IPS DF 4.7 (cell line): ENCODE measurements around the gene AQP4.

ENCODE experiments used
- DNase-seq: peaks from one replicate; pipeline ENCODE4 v3.0.0-alpha.2; 2013; ENCODE audit warnings: low spot score; ENCODE audit errors: extremely low read depth

AQP4 gene

DNA sequence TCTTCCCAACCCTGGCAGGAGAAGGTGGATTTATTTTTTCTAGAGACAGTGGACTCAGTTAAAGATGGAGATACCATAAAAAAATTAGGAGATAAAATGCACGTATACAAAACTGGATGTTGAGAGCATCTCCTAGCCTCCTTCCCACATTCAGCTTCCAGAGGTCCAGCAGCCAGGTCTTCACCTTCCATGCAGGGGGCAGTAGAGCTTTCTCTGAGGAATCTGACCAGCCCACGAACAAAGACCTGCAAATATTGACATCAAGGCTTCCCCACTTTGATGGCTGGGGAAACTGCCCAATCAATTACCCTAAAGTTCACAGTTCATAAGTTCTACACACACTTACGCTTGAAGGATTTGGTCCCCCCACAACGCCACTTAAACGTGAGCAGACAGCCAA, 24.5 kb downstream of the AQP4 start:
- DNase-seq: no peak

DNA sequence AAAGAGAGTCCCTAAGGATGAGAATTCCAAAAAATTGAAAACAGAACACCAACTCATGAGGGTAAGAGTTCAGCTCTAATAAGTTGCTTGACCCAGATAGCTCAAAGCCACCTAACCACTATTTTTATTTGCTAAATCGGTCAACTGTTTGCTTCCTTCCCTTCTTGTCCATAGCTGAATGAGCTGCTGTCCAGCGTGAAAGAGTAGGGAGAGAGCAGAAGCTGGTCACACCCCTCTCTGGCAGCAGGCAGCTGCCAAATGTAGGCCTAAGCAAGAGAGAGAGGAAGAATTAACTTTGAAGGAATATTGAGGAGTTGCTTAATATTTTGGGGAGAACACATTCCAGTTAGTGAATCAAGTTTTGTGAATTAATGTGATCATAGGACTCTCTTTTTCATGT, 25.9 kb downstream of the AQP4 start:
- no peak for DNase-seq

DNA sequence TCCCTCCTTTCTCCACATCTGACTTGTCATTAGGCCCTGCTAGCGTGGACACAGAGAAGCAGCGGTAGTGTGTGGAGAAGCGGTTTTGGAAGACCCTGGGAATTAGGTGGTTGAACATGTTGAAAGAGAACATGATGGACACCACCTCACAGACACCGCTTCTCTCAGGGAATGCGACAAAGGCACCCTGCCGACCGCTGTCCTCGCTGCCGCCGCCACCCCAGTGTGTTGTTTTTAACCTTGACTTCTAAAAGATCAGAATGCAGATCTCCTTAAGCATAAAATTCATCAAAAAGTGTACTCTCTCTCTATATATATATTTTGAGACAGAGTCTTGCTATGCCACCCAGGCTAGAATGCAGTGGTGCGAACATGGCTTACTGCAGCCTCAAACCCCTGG, 33.2 kb downstream of the AQP4 start:
- no peak for DNase-seq

DNA sequence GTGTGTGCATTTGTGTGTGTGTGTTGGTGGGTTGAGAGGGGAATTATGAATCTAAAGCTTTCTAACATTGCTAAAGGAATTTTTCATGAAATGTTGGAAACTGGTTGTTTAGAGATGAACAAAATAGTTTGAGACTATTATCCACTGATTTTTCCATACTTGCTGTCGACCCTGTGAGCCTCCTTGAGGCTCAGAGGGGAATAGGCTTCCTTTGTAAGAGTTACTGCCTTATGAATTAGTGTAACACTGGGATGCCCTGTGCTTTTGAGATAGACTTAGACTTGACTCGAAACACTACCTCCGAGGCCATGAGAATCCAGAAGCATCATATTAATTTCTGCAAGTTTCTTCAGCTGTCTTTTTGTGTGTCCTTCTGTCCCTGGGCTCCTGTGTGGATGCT, 37.9 kb downstream of the AQP4 start:
- DNase-seq: no peak

DNA sequence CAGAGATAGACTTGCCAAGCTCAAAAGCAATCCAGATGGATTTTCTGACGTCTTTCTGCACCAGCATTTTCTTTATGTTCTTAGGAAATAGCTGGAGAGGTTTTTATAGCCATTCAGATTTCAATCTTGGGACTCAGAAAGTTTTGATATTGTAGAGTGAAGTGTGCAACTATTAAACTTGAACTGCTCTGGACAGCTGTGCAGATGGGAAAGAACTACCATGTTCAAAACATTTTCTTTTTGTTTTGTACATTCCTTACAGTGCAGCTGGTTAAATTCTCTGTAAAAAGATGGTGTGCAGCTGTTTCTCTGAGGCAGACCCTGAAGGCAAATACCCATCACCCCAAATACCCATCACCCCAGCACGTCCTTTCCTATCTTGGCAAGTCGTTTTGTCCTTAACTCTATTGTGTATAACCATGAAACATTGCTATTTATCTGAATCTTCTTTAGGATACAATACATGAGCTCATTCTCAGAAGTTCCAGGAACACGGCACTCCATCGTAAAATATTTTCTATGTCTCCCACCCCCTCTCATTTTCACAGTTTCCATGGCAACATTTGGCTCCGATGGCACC, 38.8 kb downstream of the AQP4 start:
- DNase-seq: no peak

DNA sequence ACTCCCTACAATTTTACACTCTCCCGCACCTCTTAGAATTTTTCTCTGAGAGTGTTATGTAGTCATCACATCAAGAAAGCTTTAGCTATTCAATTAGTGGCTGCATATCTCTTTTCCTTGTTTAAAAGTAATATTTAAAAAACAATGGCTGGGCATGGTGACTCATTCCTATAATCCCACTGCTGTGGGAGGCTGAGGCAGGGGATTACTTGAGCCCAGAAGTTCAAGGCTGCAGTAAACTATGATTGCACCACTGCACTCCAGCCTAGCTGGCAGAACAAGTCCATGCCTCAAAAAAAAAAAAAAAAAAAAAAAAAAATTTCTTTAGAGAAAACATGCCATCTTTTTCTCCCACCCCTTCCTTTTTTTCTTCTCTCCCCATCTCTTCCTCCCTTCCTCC, 44.3 kb downstream of the AQP4 start:
- no peak for DNase-seq

DNA sequence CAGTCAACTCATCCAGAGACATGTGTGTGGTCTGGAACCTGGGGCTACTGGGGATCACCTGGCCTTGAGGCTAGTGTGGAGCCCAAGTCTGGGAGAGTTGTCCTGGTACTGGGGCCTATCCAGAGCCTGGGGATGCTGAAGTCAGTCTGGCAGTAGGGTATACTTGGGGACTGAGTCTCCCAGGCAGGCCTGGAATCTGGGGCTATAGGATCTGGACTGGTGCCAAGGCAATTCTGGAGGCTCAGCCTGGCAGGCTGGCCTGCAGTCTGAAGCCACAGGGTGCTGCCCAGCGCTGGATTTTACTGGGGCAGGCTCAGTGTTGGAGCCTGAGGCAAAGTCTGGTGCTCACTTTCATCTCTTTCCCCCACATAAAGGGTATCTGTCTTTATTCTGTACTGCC, 46.5 kb downstream of the AQP4 start:
- no peak for DNase-seq

DNA sequence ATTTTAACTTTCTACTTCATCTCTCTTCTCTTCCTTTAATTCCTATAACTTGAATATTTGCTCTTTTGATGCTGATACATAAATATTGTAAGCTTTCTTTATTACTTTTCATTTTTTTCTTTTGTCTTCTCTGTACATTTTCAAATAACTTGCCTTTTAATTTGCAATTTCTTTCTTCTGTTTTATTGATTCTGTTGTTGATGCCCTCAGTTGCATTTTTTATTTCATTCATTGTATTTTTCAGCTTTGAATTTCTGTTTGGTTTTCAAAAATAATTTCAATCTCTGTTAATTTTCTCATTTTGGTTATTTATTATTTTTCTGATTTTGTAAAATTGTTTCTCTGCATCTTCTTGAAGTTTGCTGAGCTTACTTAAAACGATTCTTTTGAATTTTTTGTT, 47.0 kb downstream of the AQP4 start:
- DNase-seq: no peak

DNA sequence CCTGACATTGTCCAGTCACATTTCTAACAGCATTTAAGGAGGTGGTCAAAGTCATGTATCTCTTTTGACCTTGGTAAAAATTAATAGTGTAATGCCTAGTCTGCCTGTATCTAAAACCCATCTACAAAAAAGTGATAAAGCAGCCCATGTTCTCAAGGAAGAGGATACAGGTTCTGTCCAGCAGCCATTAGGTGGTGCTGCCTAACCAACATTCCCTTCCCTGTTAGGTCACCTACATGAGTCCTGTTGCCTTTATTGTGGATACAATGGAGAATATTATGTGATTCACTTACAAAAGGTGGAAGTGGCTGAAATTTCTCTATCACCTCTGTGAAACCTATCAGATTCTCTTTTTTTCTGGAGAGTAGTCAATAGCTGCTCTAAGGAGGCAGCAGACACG, 52.5 kb downstream of the AQP4 start:
- peak; percentile 46 for DNase-seq

DNA sequence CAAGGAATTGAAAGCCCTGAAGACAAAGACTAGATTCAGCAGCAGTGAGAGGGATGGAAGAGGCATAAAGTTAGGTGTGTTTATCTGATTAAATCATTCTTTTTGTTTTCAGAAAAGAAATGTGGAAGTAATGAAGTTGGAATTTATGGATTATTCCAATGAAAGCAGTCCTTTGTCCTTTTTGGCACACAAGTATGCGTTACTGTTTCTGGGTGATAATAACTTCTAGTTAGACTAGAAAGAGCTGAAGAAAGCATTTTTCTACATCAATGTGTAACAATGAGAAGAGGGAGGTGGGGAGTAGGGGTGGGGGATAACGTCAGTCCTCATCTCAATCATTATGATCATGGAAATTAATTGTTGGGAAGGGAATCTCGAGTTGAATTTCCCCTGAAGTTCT, 53.0 kb downstream of the AQP4 start:
- no peak for DNase-seq

DNA sequence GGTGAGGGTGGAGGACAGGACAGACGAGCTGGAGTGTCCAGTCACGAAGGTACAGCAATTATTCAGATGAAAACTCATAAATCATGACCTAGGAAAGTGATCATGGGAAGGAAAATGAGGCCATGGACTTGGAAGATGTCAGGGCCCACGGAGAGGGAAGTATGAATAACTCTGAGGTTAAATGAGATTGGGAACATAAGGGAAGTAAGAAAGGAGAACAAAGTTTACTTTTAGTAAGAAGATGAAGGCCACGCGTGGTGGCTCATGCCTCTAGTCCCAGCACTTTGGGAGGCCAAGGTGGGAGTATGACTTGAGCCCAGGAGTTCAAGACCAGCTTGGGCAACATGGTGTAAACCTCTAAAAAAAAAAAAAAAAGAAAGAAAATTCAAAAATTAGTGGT, 56.2 kb downstream of the AQP4 start:
- DNase-seq: no peak

DNA sequence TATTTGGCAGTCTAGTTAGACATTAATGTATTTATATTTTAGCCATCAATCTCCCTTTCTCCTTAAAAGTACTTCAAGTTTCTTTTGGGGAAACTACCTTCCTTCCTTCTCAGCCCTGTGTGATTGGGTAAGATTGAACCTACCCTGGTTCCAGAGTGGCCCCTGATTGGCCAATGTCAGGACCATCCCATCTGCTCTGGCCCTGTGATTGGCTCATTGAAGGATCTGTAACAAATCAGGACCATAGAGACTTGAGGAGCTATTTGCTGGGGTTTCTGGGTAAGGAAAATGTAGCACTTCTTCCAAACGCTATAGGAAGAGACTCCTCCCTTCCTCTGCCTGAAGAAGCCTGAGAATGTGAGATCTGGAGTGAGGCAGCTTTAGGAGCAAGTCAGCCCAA, 59.3 kb downstream of the AQP4 start:
- no peak for DNase-seq

DNA sequence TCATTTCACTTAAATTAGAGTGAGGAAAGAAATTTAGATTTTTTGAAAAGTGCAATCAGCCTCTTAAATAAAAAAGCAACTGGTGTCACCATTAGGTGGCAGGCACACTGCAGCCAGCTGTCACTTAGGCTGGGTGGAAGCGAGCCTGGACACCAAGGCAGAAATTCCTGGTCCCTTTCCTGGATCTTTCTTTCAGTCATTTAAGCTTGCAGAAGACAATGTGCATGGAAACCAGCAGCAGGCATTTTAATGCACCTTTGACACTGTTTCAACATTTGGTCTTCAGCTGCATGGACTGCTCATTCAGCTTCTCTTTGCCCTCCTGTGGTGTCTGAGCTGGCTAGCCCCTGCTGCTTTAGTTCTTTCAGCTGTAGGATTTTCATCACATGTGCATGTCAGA, 61.0 kb downstream of the AQP4 start:
- no peak for DNase-seq

DNA sequence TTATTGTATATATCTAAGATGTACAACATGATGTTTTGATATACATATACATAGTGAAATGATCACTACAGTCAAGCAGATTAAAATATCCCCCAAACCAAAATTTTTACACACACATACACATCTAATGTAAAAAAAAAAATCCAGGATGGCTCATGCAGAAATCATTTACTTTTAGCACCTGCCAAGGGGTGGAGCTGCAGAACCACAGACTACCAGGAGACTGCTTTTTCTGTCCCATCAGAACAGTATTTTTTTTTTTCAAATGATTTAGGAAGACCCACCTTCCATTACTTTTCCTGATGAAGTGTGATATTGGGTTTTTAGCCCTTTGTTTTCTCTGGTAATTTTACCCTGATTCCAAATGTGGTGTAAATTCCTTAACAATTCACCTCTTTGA, 61.9 kb downstream of the AQP4 start:
- DNase-seq: no peak

DNA sequence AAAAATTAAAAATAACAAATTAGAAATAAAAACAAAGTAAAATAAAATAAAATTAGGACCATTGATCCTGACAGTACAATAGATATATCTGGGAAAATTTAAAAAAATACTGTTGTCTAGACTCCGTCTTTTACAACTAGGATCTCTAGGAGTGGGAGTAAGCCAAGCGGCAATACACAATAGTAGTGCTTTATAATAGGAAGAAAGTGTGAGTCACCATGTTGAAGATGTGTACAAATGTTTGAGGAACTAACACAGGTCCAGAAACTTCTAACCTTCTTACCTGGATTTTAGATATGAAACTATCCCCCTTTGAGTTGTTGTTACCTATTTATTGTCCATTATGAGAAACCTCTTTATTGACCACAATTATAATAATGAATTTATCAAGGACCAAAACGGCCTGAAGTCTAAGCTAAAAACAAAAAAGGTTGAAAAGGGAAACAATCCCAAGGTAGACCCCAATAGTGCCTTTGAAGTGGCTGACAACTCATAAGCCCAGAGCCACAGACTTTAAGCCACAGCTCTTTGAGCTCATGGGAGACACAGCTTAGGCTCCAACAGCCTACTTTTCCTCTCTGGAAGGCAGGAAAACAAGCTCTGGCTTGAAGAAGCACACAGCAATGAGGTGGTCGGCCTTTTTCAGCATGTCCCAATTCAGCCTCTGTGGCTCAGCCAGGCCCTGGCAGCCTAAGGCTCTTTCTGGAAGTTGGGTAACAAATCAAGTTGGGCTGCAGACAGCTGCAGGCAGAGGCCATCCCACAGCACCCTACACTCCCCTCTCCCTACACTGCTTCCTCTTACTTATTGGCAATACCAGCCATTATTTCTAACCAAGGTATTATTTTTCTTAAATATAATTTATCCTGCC, 62.9 kb downstream of the AQP4 start:
- DNase-seq: no peak
